DND-41 (cell line): ENCODE results near the gene HOPX.

Experiments used
- ATAC-seq: fragments of 200-7000 bp; cut with Tn5 transposase; 3 replicates; pipeline ENCODE4 v1.9.1; 2021; ENCODE audit warnings: low read depth; ENCODE audit not compliant: insufficient read depth
- DNase-seq: peaks from one replicate; pipeline ENCODE4 v3.0.0-alpha.2; 2020
- H2AFZ ChIP-seq: 2 replicates; pipeline ENCODE4 v1.6.0; 2012; ENCODE audit warnings: low read depth, low read length
- H3K27ac ChIP-seq: 2 replicates; pipeline ENCODE4 v1.5.1; 2012; ENCODE audit warnings: low read length, inconsistent platforms
- H3K27me3 ChIP-seq: fragments of 200-600 bp; sonication (generic); 2 replicates; pipeline ENCODE4 v1.6.0; 2012; ENCODE audit warnings: low read length, mild to moderate bottlenecking, inconsistent platforms; ENCODE audit not compliant: insufficient read depth, poor library complexity
- H3K36me3 ChIP-seq: 2 replicates; pipeline ENCODE4 v1.5.1; 2012; ENCODE audit warnings: low read length, inconsistent platforms; ENCODE audit not compliant: insufficient read depth
- H3K4me1 ChIP-seq: 2 replicates; pipeline ENCODE4 v1.5.1; 2012; ENCODE audit warnings: mild to moderate bottlenecking, low read length; ENCODE audit not compliant: insufficient read depth
- H3K4me2 ChIP-seq: 2 replicates; pipeline ENCODE4 v1.6.0; 2012; ENCODE audit warnings: mild to moderate bottlenecking, moderate library complexity, low read length, inconsistent platforms; ENCODE audit not compliant: insufficient read depth
- H3K4me3 ChIP-seq, 2 experiments: fragments of 200-600 bp in 1 of 2; shearing (Covaris generic) in 1 of 2; 2 replicates each; pipeline ENCODE4 v1.5.1; 2012 to 2016; ENCODE audit warnings: inconsistent platforms in 2 of 2, low read length in 2 of 2, mild to moderate bottlenecking in 2 of 2, low read depth in 1 of 2, moderate library complexity in 1 of 2
- H3K79me2 ChIP-seq: 2 replicates; pipeline ENCODE4 v1.6.0; 2012; ENCODE audit warnings: low read length, inconsistent platforms; ENCODE audit not compliant: insufficient read depth
- H3K9ac ChIP-seq: 2 replicates; pipeline ENCODE4 v1.6.0; 2012; ENCODE audit warnings: low read depth, mild to moderate bottlenecking, inconsistent platforms, low read length, moderate library complexity
- H3K9me3 ChIP-seq: 2 replicates; pipeline ENCODE4 v1.5.1; 2012; ENCODE audit warnings: low read length, moderate library complexity, mild to moderate bottlenecking, inconsistent platforms; ENCODE audit not compliant: insufficient read depth, severe bottlenecking
- H4K20me1 ChIP-seq: 2 replicates; pipeline ENCODE4 v1.6.0; 2012; ENCODE audit warnings: low read length; ENCODE audit not compliant: insufficient read depth
- CTCF ChIP-seq: IDR thresholded peaks from 2 replicates; pipeline ENCODE4 v1.5.1; 2012; ENCODE audit warnings: borderline replicate concordance, low read length, moderate library complexity, mild to moderate bottlenecking; ENCODE audit not compliant: poor library complexity, severe bottlenecking; ENCODE audit errors: extremely low read depth
- EZH2 ChIP-seq: IDR thresholded peaks from 3 replicates; pipeline ENCODE4 v1.6.1; 2012; ENCODE audit warnings: borderline replicate concordance, low read depth, mild to moderate bottlenecking, moderate library complexity, low read length, inconsistent platforms; ENCODE audit not compliant: severe bottlenecking

HOPX gene

GRCh38 chr4:56657818-56658217, 23.3 kb downstream of the HOPX start:
- H3K36me3 ChIP-seq: no peaks in the 10 kb centered on the region
- H3K27ac ChIP-seq: no peak overlapping the region
- no peaks in the 10 kb centered on the region for H3K79me2 ChIP-seq
- peaks cover 4% of the 10 kb centered on the region for H3K27me3 ChIP-seq
- no peak overlapping the region for H3K4me2 ChIP-seq
- ATAC-seq: no peak
- H3K9ac ChIP-seq: no peak overlapping the region
- no peaks in the 10 kb centered on the region for H4K20me1 ChIP-seq
- TF ChIP-seq EZH2 (no peak), CTCF (no peak)
- H3K4me1 ChIP-seq: peaks cover 5% of the 10 kb centered on the region; the same call in 1 of the 2 replicates
- no peak overlapping the region for H2AFZ ChIP-seq
- no peak overlapping the region for H3K4me3 ChIP-seq
- H3K9me3 ChIP-seq: no peaks in the 10 kb centered on the region
- no peak for DNase-seq

- Histone ChIP-seq H3K36me3 (no peaks in the 10 kb centered on the region), H3K27ac (no peak overlapping the region), H3K9ac (no peak overlapping the region), H3K9me3 (no peaks in the 10 kb centered on the region), H3K4me3 (no peak overlapping the region), H3K27me3 (peaks cover 4% of the 10 kb centered on the region), H4K20me1 (no peaks in the 10 kb centered on the region), H2AFZ (no peak overlapping the region), H3K4me1 (peaks cover 5% of the 10 kb centered on the region; the same call in 1 of the 2 replicates), H3K79me2 (no peaks in the 10 kb centered on the region), H3K4me2 (no peak overlapping the region)
- TF ChIP-seq CTCF (no peak), EZH2 (no peak)
- ATAC-seq (no peak), DNase-seq (no peak)
These were observed 24.0 kb downstream of the HOPX start for GRCh38 chr4:56657128-56657527.

GRCh38 chr4:56656346-56656643, 24.8 kb downstream of the HOPX start:
- no peak overlapping the region for H3K4me2 ChIP-seq
- no peaks in the 10 kb centered on the region for H3K79me2 ChIP-seq
- H3K27me3 ChIP-seq: peaks cover 4% of the 10 kb centered on the region
- peaks cover 5% of the 10 kb centered on the region; the same call in 1 of the 2 replicates for H3K4me1 ChIP-seq
- no peaks in the 10 kb centered on the region for H4K20me1 ChIP-seq
- TF ChIP-seq CTCF: no peak
- no peak for TF ChIP-seq EZH2
- H3K9me3 ChIP-seq: no peaks in the 10 kb centered on the region
- no peak overlapping the region for H3K27ac ChIP-seq
- DNase-seq (no peak), ATAC-seq (no peak)
- H3K36me3 ChIP-seq: no peaks in the 10 kb centered on the region
- no peak overlapping the region for H2AFZ ChIP-seq
- no peak overlapping the region for H3K4me3 ChIP-seq
- no peak overlapping the region for H3K9ac ChIP-seq
